Lung (tissue), 12 donors: ENCODE data around the gene C3orf18. TPM values are rescaled to one million over a fixed set of nuclear protein-coding genes. Genes with fewer than 3 reads are reported as not detected.

Source experiments
- ATAC-seq: fragments of 200-7000 bp; cut with Tn5 transposase; one replicate; pipeline ENCODE4 v1.9.1; 2020; ENCODE audit warnings: moderate number of reproducible peaks; ENCODE audit not compliant: insufficient read depth, low FRiP score
- DNase-seq, 3 donors: peaks; one replicate each; pipeline ENCODE4 v3.0.0-alpha.2; 2013 to 2017
- H3K27ac ChIP-seq, 2 donors: one replicate each; pipeline ENCODE4 v1.5.1; 2013; ENCODE audit warnings: mild to moderate bottlenecking in 2 of 2, moderate library complexity in 2 of 2, control low read depth in 1 of 2, inconsistent platforms in 1 of 2, low read depth in 1 of 2, low read length in 1 of 2
- H3K27me3 ChIP-seq, 3 donors: one replicate each; pipeline ENCODE4 v1.5.1; 2013; ENCODE audit warnings: low read length in 2 of 3; ENCODE audit not compliant: control insufficient read depth in 3 of 3, insufficient read depth in 3 of 3
- H3K36me3 ChIP-seq, 4 donors: one replicate each; pipeline ENCODE4 v1.5.1; 2013; ENCODE audit warnings: low read length in 4 of 4, mild to moderate bottlenecking in 1 of 4, moderate library complexity in 1 of 4; ENCODE audit not compliant: control insufficient read depth in 4 of 4, insufficient read depth in 4 of 4
- H3K4me1 ChIP-seq, 5 donors: one replicate each; pipeline ENCODE4 v1.5.1; 2013; ENCODE audit warnings: low read length in 5 of 5, mild to moderate bottlenecking in 2 of 5, moderate library complexity in 1 of 5; ENCODE audit not compliant: control insufficient read depth in 5 of 5, insufficient read depth in 5 of 5
- H3K4me3 ChIP-seq: one replicate; pipeline ENCODE4 v1.5.1; 2013; ENCODE audit warnings: mild to moderate bottlenecking, control low read depth, moderate library complexity
- H3K9ac ChIP-seq, 2 donors: one replicate each; pipeline ENCODE4 v1.5.1; 2013; ENCODE audit warnings: low read length in 2 of 2, control low read depth in 1 of 2; ENCODE audit not compliant: insufficient read depth in 1 of 2
- H3K9me3 ChIP-seq, 4 donors: one replicate each; pipeline ENCODE4 v1.5.1; 2013; ENCODE audit warnings: low read length in 3 of 4, mild to moderate bottlenecking in 1 of 4, moderate library complexity in 1 of 4; ENCODE audit not compliant: control insufficient read depth in 4 of 4, insufficient read depth in 3 of 4
- CTCF ChIP-seq: IDR thresholded peaks from 2 replicates; pipeline ENCODE4 v1.5.1; 2012; ENCODE audit warnings: mild to moderate bottlenecking; ENCODE audit errors: control extremely low read depth, extremely low read depth
- WGBS, 2 donors: extraction: QIAGEN DNeasy Blood & Tissue Kit; methylation state at CpG; one replicate each; pipeline ENCODE4 v1.1.7; 2013; 5-methylcytosine and 5-hydroxymethylcytosine counted together
- polyA plus RNA-seq, 2 donors: library from polyadenylated mRNA; stranded (reverse); fragments of 200-250 nt; gene quantifications; one replicate each; pipeline ENCODE4 v1.2.1, GENCODE V29; 2013
- total RNA-seq, 2 donors: library from RNA; depleted of rRNA in 1 of 2; stranded (reverse); fragments of >200 nt in 1 of 2; gene quantifications; one replicate each; pipeline ENCODE4 v1.2.1, GENCODE V29; 2014 to 2021
- donor health status: control.
- donor health status: control.
- donor health status: Bipolar disorder and iron deficiency.
- donor health status: healthy.
- donor health status: DM: yes; HTN: yes; CAD: no.

The C3orf18 gene
- total and polyA plus RNA-seq, 4 donors: 2.7 to 7.0 (median 4.5) TPM

DNA sequence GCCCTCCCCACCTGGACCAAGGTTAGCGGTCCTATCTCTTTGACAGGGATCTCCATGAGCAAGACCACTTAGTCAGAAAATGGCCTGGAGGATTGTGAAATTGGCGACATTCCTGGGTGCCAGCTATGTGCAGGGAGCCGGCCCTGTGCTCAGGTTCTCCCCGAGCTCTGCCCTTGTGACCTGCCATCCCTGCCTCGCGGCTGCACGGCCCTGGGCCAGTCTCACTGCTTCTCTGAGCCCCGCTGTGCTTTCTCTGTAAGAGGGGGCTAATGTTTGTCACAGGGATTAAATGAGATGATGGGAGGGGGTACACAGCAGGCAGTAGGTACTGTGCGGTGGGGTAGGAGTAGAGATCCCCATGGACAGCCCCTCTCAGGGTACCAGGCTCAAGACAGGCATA is 14.9 kb downstream of the C3orf18 start:
- TF ChIP-seq CTCF: no peak
- WGBS, 2 donors: 79 to 93% methylated on average over 9 of the region's 9 CpGs
- no peaks in the 10 kb centered on the region for H3K27me3 ChIP-seq
- ATAC-seq: no peak
- H3K9ac ChIP-seq: no peak overlapping the region
- no peaks in the 10 kb centered on the region for H3K9me3 ChIP-seq
- no peak overlapping the region for H3K27ac ChIP-seq
- no peaks in the 10 kb centered on the region for H3K36me3 ChIP-seq
- no peak for DNase-seq
- H3K4me3 ChIP-seq: no peak overlapping the region
- H3K4me1 ChIP-seq: peaks cover 0 to 18% (median 8%) of the 10 kb centered on the region in 5 donors

DNA sequence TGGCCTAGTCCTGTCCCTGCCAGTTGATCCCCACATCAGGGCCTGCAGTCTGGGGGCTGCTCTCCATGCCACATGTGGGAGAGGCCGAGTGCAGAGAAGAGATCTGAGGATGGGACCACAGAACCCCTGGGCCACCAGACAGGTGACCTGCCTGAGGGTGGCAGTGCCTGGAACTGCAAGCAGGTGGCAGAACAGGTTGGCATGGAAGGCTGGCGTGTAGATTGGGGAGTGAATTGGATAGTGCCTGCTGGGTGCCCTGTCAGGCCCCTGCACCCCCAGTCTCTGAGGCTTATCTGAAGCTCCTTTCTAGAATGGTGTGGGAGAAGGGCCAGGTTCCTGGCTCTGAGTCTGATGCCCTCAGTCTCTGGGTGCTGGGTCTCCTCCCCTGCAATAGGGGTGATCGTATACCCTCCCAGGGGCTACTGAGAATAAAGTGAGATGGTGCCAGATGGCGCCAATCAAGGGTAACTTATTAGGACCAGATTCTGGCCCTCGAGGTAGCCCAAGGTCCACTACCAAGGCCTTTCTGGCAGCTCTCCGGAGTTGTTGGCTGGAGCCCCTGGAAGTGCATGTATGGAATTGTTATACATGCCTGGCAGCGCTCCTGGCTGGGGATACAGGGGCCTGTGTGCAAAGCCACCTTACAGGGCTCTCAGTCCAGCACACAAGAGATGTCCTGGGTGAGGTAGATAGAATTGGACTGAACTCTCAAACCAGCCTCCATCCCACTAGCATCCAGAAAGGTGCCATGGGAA is 15.7 kb downstream of the C3orf18 start:
- 80 to 81% methylated on average over 7 of the region's 7 CpGs for WGBS, 2 donors

DNA sequence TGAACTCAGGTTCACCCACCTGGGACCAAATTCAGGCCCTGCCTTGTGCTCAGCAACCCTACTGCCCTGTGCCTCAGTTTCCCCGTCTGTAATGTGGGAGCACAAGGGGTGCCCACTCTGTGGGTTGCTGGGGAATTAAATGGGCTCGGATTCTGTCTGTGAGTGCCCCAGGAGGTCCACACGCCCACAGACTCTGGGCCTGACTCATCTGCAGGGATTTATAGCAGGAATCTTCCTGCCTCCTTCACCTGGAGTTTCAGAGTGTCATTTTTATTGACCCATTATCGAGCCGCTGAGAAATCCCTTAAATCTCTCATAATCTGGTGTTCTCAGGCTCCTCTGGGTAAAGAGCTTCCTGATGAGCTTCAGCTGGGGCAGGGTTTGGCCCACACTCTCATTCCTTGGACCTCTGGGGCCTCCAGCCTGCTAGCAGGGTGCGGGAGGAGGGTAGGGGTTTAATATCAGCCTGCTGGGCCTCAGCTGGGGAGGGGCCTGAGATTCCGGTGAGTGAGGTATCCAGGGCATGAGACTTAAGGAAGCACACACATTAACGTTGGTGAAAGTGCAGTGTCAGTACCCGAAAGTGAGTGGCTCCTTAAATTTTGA is 16.4 kb downstream of the C3orf18 start:
- Histone ChIP-seq H3K27me3 (no peaks in the 10 kb centered on the region), H3K36me3 (no peaks in the 10 kb centered on the region), H3K9me3 (no peaks in the 10 kb centered on the region), H3K9ac (peak overlapping the region in 1 of 2 donors; percentile 32), H3K4me1 (peaks cover 0 to 18% (median 8%) of the 10 kb centered on the region in 5 donors), H3K27ac (no peak overlapping the region), H3K4me3 (no peak overlapping the region)
- ATAC-seq (no peak), DNase-seq (peak in 2 of 3 donors; percentile 56 to 66)
- TF ChIP-seq CTCF: no peak
- 59% methylated on average over 9 of the region's 9 CpGs for WGBS, 2 donors

More for the DNA sequence above, 15.7 kb downstream of the C3orf18 start:
- Histone ChIP-seq H3K27me3 (no peaks in the 10 kb centered on the region), H3K9me3 (no peaks in the 10 kb centered on the region), H3K4me1 (peaks cover 0 to 18% (median 8%) of the 10 kb centered on the region in 5 donors), H3K36me3 (no peaks in the 10 kb centered on the region), H3K27ac (no peak overlapping the region), H3K9ac (no peak overlapping the region), H3K4me3 (no peak overlapping the region)
- DNase-seq (no peak), ATAC-seq (no peak)
- no peak for TF ChIP-seq CTCF
